GM18858 (cell line): ENCODE measurements around the gene CNTD1.

Experiments used
- ATAC-seq: cut with Tn5 transposase; IDR thresholded peaks from one replicate; pipeline ENCODE4 v1.9.1; 2021; ENCODE audit not compliant: unreplicated experiment

The CNTD1 gene

GRCh38 chr17:42779304-42779935 lies 19.2 kb upstream of the CNTD1 start:
- ATAC-seq, result no peak

GRCh38 chr17:42779936-42780850 lies 18.5 kb upstream of the CNTD1 start, which contains the start of gene WNK4:
TSS of gene WNK4 (plus strand) at chr17:42780610. CDS start at chr17:42780699, 89 bp downstream.
- no peak for ATAC-seq

GRCh38 chr17:42780851-42781638 lies 17.6 kb upstream of the CNTD1 start:
- ATAC-seq, result no peak

GRCh38 chr17:42781639-42782165 lies 17.0 kb upstream of the CNTD1 start:
- no peak for ATAC-seq

- ATAC-seq, result no peak
Measured at GRCh38 chr17:42782166-42783061, 16.2 kb upstream of the CNTD1 start.

GRCh38 chr17:42783062-42783790 lies 15.4 kb upstream of the CNTD1 start:
- ATAC-seq, result no peak

GRCh38 chr17:42783791-42784138 lies 14.9 kb upstream of the CNTD1 start:
- no peak for ATAC-seq

GRCh38 chr17:42784409-42784808 lies 14.3 kb upstream of the CNTD1 start:
- ATAC-seq, result no peak

GRCh38 chr17:42784811-42785592 lies 13.7 kb upstream of the CNTD1 start:
- no peak for ATAC-seq

- no peak for ATAC-seq
Measured at GRCh38 chr17:42787266-42787665, 11.4 kb upstream of the CNTD1 start.

- no peak for ATAC-seq
Measured at GRCh38 chr17:42791948-42792347, 6.7 kb upstream of the CNTD1 start.

GRCh38 chr17:42792545-42792944 lies 6.1 kb upstream of the CNTD1 start:
- no peak for ATAC-seq

- no peak for ATAC-seq
Measured at GRCh38 chr17:42795061-42795460, 3.6 kb upstream of the CNTD1 start.

- no peak for ATAC-seq
Measured at GRCh38 chr17:42795465-42795864, 3.2 kb upstream of the CNTD1 start.

GRCh38 chr17:42796066-42796758 lies 2.4 kb upstream of the CNTD1 start:
- ATAC-seq, result no peak

- no peak for ATAC-seq
Measured at GRCh38 chr17:42797067-42798007, 1.3 kb upstream of the CNTD1 start.

GRCh38 chr17:42798011-42798382 lies 664 bp upstream of the CNTD1 start:
- no peak for ATAC-seq
